NCI-H345 (cell line): ENCODE results near the gene LYL1.

Experiments used
- DNase-seq: peaks from one replicate; lab custom pipeline; 2025; lab: John Stamatoyannopoulos, UW

Gene LYL1

DNA sequence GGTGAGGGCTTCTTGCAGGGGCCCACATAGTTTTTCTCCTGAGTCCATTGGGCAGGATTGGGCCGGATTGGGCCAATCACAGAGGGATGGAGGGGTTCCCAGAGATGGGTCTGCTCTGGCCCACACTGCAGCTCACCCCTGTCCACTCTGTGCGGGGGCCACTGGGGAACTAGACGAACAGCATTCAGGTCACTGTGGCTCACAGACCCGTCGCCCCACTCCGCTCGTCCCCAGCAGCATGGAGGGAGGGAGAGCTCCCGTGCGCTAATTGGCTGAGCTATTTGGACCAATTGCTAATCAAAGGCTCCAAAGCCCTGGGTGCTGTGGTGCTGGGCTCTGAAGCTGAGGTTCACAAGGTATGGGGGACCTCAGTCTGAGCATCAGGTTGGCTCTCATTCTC lies 26.7 kb upstream of the LYL1 start:
- no peak for DNase-seq

DNA sequence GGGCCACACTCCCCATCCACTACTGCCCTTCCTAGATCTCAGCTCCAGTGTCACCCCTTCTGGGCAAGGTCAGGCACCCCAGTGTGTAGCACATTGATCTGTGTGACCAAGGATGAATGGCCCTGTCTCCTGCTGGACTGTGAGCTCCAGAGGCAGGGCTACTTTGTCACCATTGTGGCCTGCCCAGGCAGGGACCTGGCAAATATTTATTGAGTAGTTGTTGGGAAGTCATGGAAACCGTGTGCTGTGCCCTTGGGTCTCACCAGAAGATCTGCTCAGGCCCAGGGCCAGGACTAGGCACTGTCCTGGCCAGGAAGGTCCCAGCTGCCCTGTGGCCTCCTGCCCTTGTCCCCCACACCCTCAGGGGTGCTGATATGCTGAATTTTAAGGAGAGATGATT lies 25.9 kb upstream of the LYL1 start:
- DNase-seq = no peak

DNA sequence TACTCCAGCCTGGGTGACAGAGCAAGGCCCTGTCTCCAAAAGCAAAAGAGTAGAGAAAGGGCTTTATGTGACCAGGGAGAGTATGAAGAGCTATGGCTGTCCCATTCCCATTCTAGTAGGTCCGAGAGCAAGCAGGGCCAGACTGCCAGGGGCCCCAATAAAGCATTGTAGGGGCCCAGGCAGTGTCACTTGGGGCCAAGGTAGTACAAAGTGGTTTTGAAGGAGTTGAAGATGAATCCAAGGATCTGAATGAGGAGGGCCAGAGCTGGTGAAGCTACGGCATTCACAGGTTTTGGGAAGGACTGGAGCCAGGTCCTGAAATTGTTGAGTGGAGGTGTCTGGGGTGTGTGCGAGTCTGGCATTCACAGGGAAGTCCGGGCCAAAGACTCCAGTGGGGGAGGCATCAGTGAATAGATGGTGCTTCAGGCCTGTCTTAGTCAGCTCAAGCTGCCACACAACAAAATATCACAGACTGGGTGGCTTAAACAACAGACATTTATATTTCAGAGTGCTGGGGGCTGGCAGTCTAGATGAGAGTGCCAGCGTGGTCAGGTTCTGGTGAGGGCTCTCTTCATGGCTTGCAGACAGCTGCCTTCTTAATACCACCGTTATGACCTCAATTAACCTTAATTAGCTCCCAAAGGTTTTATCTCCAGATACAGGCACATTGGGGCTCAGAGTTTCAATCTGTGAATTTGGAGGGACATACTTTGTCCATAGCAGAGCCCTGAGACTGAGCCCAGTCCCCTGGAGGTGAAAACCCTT lies 25.3 kb upstream of the LYL1 start:
- DNase-seq = no peak

DNA sequence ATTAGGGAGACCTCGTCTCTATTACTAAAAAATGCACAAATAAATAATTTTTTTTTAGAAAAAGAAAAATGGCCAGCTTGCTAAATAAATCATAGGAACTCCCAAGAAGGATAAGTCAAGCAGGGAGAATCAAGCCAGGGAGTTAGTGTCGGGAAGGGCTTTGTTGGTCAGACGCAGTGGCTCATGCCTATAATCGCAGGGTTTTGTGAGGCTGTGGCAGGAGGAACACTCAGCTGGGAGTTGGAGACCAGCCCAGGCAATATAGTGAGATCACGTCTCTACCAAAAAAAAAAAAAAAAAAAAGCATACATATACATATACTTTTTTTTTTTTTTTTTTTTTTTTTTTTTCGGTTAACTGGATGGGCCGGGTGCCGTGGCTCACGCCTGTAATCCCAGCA lies 24.4 kb upstream of the LYL1 start:
- DNase-seq = no peak

DNA sequence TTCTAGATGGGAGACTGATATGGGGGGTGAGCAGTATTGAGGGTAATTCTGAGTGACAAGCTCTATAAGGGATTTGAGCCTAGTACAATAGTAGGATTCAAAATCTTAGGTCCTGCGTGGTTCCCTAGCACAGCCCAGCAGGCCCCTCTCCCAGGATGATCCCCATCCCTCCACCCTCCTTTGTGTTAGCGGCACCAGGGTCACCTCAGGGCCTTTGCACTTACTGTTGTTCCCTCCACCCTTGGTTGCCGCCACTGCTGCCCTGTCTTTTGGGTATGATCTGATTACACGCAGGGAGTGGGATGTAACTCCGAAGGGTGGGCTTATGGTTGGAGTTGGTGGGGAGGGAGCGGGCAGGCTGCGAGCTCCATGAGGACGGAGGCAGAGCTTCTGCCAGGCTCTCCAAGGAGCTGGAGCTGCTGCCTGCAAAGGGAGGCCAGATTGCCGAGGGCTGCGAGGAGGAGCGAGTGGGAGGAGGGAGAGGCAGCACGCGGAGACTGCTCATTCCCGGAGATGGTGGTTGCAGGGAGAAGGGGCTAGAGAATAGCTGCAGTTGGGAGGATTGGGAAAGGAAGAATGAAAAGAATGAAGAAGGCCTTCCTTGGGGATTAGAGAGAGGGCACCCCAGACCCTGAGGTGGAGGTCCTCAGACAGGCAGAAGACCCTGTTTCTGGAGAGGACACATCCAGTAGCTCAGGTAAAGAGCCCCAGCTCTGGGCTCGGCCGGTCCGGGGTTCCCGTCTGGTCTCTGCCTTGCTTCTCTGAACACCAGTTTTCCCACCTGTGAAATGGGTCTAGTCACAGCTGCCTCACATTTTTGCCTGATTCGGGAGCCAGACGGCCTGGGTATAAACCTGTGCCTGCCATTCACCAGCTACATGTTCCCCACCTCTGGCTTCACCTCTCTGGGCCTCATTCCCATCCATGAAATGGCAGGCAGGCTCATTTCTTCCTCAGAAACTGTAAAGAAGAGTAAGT lies 20.6 kb upstream of the LYL1 start:
- no peak for DNase-seq

DNA sequence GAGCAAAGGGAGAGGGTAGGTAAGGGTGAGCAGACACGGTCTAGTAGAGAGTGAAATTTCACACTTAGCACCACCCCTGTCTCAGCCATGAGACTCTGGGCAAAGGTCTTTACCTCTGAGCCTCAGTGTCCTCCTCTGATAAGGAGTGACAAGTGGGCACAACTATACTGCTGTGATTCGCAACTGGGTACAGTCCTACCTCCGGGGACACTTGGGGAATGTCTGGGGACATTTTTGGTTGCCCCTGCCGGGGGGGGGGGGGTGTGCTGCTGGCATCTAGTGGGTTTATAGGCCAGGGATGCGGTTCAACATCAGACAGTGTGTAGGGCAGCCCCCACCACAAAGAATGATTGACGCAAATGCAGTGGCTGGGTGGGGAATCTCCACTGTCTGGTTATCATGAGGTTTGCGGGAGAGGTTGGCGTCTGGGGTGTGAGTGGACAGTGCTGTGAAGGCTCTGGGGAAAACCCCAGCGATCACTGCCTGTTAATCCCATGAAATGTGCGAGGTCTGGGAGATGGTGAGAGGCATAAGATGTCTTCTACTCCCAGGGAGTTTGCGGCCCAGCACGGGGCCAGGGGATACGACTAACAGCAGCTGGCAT lies 19.7 kb upstream of the LYL1 start:
- no peak for DNase-seq

DNA sequence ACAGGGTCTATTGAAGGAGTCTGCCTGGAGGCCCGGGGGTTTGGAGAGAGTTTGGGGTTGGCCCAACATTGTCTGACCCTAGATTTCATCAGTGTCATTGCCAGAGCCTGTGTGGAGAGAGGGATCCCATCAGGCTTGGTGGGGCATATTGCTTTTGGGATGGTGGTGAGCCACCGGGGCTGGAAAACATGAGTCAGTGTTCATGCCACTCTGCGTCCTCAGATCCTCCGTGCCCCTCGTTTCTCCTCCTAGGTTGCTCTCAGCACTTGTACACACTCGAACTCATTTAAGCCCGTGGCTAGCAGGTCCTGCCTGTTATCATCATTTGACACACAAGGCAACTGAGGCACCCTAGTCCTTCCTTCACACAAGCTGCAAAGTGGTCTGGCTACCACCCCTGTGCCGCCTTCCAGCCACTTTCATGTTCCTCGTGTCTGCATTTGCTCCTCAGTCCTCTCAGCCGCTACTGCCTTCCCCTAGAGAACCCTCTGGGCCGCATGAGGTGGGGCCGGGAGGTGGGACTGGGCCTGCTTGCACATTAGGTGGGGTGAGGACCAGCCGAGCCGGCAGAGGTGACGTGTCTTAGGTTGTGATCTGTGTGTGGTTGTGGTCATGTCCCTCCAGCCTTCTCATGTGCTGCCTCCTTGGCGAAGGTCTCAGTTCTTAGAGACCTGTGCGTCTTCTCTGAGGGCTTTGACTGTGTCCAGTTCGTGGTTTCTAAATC lies 19.1 kb upstream of the LYL1 start:
- no peak for DNase-seq

DNA sequence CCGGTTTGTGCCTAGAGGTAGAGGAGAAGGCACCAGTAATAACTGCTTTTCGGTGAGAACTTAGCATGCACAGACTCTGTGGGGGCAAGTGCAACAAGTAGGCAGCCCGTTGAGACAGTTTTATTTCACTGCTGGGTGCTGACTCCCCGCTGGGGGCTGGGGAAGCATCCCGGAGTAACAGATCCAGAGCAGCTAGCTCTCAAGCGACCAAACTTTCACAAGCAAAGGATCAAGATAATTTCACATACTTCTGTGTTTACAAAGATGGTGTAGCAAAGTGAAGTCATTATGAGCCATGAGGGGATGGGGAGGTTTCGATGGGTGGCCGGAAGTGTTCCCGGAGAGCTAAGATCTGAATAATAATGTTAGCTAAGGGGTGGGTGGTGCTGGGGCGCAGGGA lies 18.2 kb upstream of the LYL1 start:
- no peak for DNase-seq

DNA sequence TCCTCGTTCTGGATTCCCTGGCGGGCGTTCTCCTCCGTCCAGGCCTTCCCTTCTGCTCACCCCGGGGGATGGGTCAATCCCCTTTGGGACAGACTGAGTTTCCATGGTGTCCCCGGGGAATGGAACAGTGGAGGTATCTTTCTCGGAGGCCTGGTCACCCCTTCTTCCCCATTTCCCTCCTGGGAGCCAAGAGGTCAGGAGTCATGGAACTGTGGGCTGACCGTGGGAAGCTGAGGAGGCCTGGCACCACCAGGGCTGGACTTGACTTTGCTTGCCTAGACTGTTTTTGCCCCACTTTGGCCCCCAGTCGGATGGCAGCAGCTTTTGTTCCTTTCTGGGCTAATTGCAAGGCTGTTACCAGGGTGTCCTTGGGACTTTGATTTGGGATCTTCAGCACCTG lies 17.4 kb upstream of the LYL1 start:
- DNase-seq = no peak

DNA sequence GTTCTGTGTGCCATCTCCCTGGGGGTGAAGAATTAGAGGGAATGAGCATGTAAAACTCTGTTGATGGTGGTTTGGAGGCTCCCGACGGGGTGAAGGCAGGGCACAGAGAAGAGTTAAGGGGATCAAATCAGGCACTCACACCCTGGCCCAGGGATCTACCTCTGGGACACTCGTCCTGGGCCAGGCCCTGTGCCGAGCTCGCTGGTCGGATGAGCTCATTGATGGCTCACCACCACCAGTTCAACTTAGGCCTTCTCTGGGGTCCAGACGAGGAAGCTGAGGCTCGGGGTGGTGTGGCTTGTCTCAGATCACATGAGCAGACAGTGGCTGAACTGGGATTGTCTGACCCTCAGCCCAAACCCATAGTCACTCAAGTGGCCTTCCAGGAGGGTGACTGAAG lies 17.0 kb upstream of the LYL1 start:
- no peak for DNase-seq

DNA sequence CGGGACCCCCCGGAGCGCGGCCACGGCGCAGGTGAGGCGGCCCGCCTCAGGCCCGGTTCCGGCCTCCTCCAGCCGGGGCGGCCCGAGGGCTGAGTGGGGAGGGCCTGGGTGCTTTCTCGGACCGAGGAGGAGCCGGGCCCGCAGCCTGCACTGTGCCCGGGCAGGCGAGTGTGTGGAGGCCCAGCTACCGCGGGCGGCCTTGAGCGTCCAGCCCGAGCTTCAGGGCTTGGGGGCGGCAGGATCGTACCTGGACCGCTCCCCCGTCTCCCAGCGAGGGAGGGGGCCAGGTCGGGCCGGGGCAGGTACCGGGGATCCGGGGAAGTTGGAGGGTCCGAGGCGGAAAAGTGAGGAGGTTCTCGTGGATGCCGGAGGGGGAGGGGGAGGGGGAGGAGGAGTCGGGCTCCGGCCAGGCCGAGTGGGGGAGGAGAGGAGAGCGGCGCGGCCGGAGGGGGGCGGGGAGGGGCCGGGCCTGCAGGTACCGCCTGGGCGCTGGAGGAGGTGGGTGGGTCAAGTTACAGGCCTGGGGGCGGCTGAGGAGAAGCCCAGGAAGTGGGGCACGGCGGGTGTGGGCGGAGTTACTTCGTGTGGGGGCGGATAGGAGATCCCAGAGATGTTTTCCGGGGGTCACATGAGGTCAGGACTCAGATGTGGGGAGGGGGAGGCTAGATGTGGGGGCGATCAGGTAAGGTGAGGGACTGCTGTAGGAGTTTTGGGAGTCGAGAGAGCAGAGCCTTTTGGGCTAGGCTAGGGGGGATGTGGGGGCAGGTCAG lies 16.0 kb upstream of the LYL1 start:
- peak; percentile 7 for DNase-seq

DNA sequence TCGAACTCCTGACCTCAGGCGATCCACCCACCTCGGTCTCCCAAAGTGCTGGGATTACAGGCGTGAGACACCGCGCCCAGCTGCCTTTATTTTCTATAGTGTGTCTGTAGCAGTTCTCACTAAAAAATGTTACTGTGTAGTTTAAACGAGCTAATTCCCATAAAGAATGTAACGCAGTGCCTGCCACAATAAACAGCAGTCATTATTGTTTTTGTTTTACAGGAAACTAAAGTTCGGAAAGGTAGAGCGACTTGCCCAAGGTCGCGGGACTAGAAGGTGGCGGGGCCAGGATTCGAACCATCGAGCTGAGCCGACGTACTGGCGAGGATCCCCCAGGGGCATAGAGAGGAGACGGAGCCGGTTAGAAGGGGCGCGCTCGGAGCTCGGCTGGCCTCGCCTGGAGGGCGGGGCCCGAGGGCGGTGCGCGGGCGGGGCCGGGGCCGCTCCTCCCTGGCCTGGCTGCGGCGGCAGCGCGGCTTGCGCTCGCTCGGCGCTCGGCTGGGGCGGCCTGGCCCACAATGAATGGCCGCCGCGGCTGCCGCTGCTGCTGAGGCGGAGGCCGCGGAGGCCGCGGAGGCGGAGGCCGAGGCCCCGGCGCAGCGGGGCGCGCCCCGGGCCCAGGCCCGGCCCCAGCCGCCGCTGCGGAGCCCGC lies 15.2 kb upstream of the LYL1 start, which contains the start of gene NACC1:
Gene NACC1, plus strand, starts transcription at position 493 of the 652 bp plus-strand sequence. CDS start 16,944 bp downstream, outside the sequence.
- DNase-seq = peak; percentile 72

DNA sequence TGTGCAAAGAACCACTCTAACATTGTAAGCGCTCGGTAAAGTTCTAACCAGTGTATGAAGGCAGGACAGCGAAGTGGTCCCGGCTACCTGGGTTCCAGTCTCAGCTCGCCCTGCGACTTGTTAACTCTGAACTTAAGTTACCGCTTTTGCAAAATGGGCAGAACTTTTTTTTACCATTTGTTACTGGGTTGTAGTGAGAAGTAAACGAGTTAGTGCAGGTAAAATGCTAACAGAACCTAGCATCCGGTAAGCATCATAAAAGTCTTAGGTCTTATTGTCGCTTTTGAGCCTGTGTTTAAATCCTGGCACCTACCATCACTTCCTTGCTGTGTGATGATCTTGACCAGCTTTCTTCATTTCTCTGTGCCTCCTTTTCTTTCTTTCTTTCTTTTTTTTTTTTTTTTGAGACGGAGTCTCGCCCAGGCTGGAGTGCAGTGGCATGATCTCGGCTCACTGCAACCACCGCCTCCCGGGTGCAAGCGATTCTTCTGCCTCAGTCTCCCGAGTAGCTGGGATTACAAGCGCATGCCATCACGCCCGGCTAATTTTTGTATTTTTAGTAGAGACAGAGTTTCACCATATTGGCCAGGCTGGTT lies 14.6 kb upstream of the LYL1 start:
- no peak for DNase-seq

DNA sequence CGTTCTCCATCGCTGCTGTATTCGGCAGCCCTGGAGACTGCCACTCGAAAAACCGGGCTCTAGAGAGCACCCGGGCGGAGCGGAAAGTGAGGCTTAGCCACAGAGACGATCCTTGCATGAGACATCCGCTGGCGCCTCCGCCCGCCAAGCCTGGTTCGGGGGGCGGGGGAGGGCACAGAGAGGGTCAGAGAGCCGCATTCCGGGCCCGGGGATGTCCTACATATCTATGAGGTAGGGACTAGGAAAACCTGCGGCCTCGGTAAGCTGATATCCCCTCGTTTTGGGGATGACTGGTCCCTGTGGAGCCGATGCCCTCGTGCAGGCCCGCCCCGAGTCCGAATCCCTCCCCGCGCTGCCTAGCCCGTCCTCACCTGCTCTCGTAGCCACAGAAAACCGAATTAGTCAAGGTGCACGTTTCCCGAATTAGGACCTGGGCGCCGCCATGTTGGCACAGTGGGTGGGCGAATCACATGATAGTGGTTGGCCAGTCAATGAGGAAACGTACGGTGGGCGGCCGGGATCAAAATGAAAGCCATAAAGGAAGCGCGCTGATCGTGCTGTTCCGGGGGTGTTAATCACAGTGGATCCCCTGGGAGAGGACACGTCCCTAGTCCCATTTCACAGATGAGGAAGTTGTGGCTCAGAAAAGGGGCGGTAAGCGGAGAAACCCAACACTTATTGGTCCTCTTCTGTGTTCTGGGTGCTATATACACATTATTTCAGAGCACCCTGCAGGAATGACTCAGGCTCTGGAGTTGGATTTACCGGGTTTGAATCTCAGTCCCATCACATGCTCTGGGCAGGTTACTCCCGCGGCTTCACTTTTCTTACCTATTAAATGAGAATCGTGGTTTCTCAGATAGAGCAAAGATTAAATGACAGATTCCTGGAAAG lies 13.9 kb upstream of the LYL1 start, which contains the start of gene TRMT1:
Gene TRMT1, minus strand, starts transcription at position 459 of the 894 bp plus-strand sequence. Its CDS starts 341 bp downstream, at position 118.
- peak; percentile 71 for DNase-seq

DNA sequence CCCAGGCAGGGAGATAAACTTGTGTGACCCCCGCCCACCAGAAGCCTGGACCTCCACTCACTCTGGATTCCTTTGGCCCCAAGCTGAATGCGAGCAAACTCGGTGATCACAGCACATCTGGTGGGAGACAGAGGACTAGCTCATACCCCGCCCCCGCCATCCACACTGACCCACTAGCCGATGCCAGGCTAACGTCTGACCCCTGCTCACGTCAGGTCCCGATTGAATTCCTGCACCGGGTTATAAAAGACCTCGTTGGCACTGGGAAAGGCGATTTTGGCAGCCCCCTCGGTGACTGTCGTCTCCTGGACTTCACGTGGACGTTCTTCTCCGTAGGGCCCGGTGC lies 13.3 kb upstream of the LYL1 start:
- no peak for DNase-seq

DNA sequence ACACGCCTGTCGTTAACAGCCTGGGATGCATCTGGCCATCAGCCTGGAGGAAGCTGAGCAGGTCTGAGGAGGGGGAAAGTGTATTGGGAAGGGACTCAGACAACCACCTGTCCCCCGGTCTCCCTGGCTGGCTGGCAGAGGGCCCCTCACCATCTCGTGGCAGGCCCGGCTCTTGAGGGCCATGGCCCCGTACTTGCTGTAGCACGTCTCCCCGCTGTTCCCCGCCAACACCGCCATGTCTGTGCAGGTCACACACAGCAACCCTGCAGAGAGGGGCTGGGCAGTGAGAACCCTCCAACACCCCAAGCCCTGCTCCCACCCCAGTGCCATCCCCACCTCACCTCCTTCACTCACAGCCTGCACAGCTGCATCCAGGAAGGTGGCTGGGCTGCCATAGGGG lies 9.9 kb upstream of the LYL1 start:
- DNase-seq = no peak

DNA sequence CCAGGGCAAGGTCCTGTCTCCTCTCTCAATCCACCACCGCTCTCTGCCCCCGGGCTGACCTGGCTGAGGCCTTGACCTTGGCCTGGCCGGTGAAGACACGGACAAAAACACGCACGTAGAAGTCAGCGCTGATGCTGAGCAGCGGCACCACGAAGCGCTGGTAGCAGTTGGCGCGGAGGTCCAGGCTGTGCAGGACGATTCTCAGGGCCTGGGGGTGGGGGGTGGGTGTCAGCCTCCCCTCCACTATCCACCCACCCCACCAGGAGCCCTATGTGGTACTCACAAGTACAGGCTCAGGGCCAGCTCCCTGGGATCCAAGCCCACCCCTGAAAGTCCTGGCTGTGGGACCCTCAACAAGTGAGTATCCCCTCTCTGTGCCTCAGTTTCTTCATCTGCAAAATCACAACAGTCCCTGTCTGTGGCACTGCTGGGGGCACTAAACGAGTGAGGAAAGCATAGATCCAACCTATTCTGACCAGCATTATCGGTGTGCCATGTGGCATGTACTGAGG lies 7.5 kb upstream of the LYL1 start:
- no peak for DNase-seq

DNA sequence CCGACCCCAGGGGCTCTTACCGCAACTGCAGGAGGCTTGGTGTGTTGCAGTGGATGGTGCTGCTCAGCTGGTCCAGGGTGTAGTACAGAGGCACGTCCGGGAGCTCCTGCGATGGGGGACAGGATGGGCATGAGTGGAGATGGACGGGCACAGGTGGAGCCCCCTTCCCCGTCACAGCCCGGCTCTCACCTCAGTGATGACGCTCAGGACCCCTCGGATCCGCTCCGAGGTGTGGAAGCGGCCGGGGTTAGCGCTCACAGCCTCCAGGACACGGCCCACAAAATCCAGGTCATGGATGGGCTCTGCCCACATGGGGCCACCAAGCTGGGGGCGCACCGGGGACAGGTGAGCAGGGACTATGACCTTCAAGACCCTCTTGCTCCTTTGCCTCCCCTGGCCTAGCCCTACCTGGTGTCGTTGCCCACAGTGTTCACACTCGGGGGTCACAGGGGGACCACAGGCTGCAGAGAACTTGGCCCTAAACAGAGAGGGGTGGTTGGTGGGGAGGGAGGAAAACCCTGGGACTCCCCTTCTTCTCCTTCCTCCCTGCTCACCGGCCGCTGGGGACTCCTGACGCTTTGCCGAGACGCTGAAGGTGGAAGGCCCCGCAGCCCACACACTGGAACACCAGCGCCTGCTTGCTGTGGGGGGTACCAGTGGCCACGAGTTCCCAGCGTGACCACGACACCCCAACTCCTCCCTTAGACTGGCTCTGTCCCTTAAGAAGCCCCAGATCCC lies 6.9 kb upstream of the LYL1 start:
- no peak for DNase-seq
